Fibroblast of skin of abdomen (primary cell): Measurements from ENCODE around the gene IPO9.

ENCODE experiments used
- DNase-seq: peaks from one replicate; pipeline ENCODE4 v3.0.0-alpha.2; 2013

Gene IPO9

DNA sequence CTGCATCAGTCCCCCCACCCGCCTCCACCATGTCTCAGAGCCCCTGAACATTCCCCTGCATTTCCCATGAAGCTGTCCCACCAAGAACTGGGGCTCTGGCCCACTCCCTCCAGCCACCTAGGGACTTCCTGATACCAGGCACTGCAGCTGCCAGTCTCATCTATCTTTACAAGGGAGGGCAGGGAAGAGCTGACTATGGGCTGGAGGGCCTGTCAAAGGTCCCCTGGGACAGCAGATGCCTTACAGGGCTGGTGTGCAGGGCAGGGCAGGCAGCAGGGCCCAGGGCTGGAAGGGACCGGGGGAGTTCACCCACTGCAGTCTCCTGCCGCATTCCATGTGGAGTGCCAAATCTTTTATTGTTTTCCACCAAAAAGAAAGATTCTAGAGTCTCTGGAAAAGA is 77.4 kb downstream of the IPO9 start:
- DNase-seq = no peak

DNA sequence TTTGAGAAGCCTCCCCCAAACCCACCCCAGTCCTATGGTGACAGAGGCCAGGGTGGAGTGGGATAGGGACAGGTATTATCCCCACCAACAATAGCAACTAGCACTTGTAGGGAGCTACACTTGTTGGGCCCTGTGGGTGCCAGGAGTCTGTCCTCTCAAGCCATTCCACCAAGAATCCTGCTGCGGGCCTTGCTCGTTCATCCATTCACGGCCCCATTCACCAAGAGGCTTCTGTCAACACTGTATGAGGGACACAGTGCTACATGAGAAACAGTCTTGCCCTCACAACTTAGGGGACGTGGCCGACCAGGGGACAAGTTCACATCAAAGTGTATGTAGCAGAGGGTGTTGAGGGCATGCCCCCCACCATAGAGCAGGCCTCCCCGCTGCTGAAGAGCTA is 78.7 kb downstream of the IPO9 start:
- no peak for DNase-seq

DNA sequence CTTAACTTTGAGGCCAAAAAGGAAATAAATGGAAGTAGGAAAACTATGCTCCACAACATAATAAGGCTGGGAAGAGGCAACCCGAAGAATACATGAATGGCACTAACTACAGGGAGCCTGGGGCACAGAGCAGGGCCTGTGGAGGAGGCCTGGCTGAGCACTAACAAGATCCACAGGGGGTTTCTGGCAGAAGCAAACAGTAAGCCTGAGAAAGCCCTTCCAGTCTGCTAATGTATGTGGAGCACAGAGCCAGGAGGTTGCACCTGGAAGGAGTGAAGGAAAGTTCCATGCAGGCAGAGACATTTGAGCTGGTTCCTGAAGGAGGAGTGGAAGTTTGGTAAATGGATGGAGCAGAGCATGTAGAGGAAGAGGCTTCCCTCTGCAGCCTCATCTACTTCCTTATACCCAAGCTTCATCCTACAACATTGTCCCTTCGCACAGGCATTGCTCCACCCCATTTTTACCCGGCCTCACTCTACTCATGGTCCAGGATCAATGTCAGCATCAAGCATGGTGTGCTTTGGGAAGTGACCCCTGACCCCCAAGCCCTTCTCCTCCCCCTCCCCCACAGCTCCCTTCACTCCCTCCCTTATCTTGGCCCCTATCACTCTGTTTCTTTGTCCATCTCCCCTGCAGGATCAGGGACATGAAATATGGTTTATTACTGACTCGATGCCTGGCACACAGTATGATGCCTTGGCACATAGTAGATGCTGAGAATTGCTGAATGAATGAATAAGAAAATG is 83.0 kb downstream of the IPO9 start:
- no peak for DNase-seq

DNA sequence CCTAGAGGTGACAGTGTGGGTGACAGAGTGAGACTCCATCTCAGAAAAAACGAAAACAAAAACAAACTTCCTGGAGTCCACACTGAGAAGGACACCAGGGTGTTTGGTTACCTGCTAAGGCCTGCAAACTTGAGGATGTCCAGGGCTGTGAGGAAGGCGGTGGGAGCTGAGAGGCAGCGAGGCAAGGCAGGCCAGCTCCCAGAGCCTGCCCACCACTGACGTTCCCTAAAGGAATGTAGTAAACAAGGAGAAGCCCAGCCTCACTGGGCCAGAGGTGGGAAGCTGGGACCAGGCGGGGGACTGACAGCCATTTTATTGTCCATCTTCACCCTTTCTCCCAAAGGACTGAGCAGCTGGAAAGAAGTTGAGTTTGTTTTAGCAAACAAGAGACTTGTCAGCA is 83.9 kb downstream of the IPO9 start:
- DNase-seq = peak; percentile 47

DNA sequence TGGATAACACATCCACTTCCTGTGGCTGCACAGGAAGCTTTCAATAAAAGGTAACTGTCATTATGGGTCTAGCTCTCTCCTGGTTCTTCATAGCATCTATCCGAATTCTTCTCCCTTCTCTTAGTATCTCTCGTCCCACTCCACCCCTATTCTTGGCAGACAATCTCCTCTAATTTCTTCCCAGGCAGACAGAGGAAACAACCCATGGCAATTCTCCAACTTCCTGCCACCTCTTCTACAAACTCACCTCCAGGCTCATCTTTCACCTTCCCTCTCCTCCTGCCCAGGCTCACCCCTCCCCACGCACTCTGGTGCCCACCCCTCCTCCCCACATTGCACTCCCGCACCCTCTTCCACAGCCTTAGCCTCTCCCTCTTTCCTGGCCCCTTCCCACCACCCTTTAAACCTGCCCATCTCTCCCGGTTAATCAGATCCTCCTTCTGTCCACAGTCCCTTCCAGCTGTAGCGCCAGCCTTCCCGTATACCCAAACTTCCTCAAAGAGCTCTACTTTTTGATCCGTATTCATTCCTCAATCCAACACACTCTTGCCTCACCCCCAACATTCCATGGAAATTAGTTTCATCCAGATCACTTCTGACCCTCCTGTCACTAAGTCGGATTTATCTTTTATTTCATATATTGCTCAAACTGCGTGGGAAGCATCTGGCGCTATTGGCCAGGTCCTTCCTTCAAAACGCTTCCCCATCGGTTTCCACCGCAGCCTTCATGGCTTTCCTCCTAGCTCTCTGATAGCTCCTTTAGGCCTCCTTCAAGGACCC is 85.7 kb downstream of the IPO9 start:
- peak; percentile 85 for DNase-seq

DNA sequence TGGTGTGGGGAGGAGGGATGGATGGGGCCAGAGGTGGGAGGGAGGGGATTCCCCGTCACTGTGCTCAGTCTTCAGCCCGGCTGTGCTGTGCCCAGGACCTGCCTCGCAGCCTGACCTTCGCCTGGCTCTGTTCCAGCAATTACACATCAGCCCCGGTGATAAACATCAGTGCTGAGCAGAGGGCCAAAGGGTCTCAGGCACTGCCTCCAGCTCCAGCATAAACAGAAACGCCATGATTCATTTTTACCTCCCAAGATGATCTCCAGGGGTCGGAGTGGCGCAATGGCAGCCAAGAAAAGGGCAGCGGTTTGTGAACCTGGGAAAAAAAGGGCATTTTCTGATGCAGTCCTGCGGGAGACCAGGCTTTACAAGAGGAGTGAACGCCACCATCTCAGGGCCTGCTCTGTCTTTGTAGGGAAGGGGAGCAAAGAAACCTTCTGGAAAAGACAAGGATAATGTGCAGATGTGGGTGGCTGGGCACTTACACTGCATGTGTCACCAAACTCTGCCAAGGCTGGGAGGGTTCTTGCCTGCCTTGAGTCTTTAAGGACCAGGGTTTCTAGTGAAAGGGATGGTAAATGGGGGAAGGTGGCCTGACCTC is 87.8 kb downstream of the IPO9 start:
- peak; percentile 77 for DNase-seq

DNA sequence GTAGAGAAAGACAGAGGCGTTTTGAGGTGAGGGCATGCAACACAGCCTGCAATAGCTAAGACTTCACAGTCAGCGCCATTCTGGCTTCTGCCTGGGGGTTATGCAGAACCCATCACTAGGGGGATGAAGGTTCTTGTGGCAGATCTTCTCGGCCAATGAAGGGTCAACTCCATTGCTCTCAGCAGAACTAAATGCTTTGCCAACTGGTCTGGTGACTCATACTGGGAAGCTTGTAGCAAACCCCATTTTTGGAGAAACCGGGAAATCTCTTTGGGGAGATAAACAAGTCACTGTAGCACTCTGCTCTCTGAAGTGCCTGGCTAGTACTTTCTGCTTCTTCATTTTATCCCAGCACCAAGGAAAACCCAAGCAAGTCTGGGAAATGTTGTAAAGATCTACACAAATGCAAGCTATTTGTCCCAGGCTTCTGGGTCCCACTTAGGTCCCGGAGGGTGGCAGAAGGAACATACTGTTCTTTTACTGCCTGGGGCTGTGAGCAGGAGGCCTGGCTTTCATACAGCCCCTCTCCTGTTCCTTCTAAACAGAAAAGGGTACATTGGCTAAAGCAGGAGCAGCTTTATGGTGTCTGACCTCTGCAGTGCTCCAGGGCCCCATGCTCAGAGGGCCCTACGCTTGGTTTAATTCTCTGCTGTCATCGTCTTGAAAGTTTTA is 88.5 kb downstream of the IPO9 start:
- peak; percentile 70 for DNase-seq

DNA sequence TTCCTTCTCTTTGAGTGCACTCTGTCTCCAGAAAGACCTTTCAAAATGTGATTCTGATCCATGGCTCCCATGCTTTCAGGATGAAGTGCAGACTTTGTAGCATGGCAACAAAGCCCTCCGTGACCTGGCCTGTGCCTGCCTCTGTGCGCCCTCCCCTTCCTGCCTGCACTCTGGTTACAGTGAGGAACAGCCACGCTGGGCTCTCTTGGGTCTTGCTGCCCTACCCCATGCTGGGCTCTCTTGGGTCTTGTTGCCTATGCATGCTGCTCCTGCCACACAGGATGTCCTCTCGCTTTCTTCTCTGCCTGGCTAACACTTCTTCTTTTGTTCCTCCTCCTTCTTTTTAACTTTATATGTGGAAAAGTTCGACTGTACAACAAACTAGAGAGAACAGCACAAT is 89.4 kb downstream of the IPO9 start:
- no peak for DNase-seq

DNA sequence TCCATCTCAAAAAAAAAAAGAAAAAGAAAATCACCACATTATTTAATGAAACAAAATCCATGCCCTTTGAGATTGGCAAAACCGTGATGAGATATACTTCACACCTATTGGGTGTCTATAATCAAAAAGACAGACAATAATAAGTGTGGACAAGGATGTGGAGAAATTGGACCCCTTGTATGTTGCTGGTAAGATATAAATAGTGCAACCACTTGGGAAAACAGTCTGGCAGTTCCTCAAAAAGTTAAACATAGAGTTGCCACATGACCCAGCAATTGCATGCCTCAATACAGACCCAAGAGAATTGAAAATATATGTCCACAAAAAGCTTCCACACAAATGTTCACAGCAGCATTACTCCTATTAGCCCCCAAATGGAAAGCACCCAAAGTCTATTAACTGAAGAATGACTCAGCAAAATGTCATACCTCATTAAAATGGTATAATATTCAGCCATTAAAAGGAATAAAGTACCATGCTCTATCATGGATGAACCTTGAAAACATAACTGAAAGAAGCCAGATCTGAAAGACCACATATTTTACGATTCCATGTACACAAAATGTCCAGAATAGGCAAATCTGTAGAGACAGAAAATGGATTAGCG is 93.1 kb downstream of the IPO9 start:
- DNase-seq = no peak

DNA sequence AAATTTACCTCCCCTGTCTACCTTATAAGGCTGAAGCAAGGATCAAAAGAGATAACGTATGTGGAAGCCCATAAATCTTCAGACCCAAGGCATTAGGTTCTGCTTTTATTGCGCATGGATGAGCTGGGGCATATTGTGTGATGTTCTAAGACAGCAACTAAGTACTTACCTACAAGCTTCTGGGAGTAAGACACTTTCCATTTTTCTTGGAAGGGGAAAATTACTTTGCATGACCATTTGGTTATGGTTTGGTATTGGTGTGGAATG is 96.3 kb downstream of the IPO9 start:
- DNase-seq = no peak

DNA sequence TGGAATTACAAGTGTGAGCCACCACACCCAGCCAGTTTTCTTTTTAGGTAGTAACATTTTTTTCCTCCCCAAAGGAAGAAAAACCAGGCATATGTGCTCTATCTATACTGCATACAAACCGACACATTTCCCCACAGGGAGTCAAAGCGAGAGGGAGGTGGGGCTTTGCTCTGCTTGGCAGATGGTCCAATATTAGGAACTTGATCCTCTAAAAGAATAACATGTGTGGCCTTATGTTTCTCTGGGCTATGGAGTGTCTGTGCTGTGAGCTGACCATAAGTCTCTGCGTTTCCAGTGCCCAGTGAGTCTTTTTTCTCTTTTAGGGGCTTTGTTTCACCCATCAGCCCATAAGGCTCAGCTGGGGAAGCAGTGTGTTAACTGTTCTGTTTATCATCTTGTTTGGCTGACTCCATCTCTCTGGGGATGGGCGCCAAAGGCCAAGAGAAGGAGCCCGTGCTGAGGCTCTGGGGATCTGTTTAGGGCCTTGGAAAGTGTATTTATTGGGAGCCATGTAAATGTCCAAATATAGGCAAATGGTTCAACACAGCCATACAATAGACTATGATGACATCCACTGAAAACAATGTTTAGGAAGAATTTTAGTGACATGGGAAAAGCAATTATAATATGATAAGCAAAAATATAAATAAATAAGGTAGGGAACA is 97.2 kb downstream of the IPO9 start:
- peak; percentile 35 for DNase-seq

DNA sequence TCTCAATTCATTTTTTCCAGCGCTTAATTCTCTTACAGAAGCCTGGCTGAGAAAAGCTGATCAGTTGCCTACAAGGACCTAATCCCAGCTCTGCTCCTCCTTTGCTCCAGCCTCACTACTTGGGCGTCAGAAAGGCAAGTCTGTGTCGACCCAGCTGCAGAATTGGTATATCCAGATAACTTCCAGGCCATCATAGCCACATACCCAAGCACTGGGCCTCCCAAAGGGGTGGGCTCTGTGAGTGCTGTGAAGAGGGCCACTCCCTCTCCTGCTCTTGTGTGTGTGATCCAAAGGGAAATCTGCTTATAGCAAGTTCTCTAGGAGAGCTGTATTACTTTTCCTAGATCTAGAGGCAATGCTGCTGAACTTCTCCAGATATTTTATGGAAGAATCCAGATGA is 99.3 kb downstream of the IPO9 start:
- DNase-seq = no peak

DNA sequence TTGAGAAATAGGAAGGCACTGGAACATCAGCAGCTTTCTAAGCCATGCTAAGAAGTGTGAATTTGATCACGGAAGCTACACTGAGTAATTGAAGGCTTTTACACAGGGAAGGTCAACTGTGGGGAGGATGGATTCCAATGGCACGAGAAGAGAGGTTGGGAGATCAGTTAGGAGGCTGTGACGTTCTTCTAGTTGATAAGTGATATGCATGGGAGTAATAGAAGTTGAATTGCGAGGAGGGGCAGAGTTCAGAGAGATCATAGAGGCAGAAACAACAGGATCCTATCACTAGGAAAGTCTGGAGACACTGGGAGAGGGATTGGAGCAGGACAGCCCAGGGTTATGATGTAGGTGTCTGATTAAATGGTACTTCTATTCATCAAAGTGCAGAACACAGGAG is 101.2 kb downstream of the IPO9 start:
- no peak for DNase-seq

DNA sequence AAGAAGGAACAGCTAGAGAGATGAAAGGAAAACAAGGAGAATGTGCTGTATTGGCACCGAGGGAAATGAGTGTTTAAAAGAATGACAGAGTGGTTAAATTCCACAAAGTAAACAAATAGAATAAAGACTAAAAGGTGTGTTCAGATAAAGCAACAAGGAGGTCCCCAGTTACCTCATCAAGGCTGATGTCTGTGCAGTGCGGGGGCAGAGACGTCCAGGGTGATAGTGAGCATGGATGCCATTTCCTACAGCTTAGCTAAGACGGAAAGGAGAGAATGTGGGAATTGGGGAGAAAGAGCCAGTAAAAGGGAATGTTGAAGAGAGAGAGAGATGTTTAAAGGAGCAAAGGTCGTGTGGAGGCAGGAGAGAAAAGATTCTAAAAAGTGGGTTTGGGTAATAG is 101.8 kb downstream of the IPO9 start:
- no peak for DNase-seq
